Lower lobe of right lung (tissue), 2 donors: ENCODE data around the gene FAM89A. TPM values are rescaled to one million over a fixed set of nuclear protein-coding genes. Genes with fewer than 3 reads are reported as not detected.

Experiments used
- ATAC-seq, 2 donors: fragments of 200-7000 bp; cut with Tn5 transposase; one replicate each; pipeline ENCODE4 v1.9.1; 2020 to 2022; ENCODE audit warnings: mild to moderate bottlenecking in 2 of 2, moderate library complexity in 2 of 2
- DNase-seq: peaks from one replicate; pipeline ENCODE4 v3.0.0-alpha.2; 2020
- H3K27ac ChIP-seq: fragments of 200-600 bp; one replicate; pipeline ENCODE4 v1.8.0; 2022
- H3K27me3 ChIP-seq: fragments of 200-600 bp; one replicate; pipeline ENCODE4 v1.8.0; 2022; ENCODE audit warnings: low read depth
- H3K36me3 ChIP-seq: fragments of 200-600 bp; one replicate; pipeline ENCODE4 v1.8.0; 2022; ENCODE audit warnings: mild to moderate bottlenecking
- H3K4me1 ChIP-seq: fragments of 200-600 bp; one replicate; pipeline ENCODE4 v1.8.0; 2022
- H3K4me3 ChIP-seq: fragments of 200-600 bp; one replicate; pipeline ENCODE4 v1.8.0; 2022; ENCODE audit warnings: mild to moderate bottlenecking
- H3K9me3 ChIP-seq: fragments of 200-600 bp; one replicate; pipeline ENCODE4 v1.8.0; 2022
- CTCF ChIP-seq: fragments of 200-600 bp; IDR thresholded peaks from one replicate; pipeline ENCODE4 v1.8.0; 2022; ENCODE audit warnings: antibody characterized with exemption, mild to moderate bottlenecking
- intact Hi-C: fragments of 100-400 bp; cut with DNase I; formaldehyde crosslinking; loops from one replicate; pipeline ENCODE4 v1.11.0; 2022
- long read RNA-seq: library from polyadenylated mRNA; unstranded; transcript quantifications from one replicate; pipeline ENCODE4 v2.0.0, GENCODE V29; 2021
- total RNA-seq: library from RNA; stranded (reverse); fragmentation: NEBNext Ultra II Directional; extraction: Animal tissue kit (Norgen Biotek cat#: 25700); gene quantifications from one replicate; pipeline ENCODE4 v1.2.1, GENCODE V29; 2021
- donor health status: DM: no; HTN: yes; CAD: no; lungs with severe emphysema.

Gene FAM89A
- total RNA-seq, result 54.6 TPM
- long read RNA-seq, transcript FAM89A-201 (2 exons, 1,495 nt), result major isoform, 184 of 197 reads
- long read RNA-seq, partial matches to known transcripts, result 0 of 197 reads
- long read RNA-seq, other reads (novel, unspliced or antisense), result 13 of 197 reads

DNA sequence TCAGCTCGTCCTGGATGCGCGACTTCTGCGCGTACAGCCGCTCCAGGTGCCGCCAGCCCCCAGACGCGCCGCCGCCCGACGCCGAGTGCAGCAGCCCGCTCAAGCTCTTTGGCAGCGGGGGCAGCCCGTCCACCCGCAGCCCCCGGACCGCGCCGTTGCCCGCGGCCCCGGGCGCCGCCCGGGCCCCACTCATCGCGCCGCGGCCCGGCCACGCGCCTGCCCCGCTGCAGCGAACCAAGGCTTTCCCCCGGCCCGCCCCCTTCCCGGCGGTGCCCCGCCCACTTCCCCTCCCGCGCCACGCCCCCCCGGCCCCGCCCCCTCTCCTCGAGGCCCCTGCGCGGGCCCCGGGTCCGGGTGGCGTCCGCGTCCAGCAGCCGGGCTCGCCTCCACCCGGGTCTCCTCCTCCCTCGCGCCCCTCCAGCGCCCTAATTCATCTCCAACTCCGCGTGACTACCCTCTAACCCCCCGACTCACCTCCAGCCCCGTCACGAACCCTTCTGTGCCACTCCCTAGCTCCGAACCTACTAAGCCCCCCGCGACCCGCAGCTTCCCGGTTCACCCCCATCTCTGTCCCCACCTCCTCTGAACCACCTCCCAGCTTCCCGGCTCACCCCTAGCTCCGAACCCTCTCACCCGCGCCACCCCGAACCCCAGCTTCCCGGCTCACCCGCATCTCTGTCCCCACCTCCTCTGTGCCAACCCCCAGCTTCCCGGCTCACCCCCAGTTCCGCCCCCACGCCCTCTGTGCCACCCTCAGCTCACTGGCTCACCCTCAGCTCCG, at the start of gene FAM89A:
Gene FAM89A (minus strand): TSS at position 236 of the 781 bp plus-strand sequence. CDS start 43 bp downstream, at position 193.
- Histone ChIP-seq H3K27me3 (no peaks in the 10 kb centered on the region), H3K27ac (peak within 1 kb of the TSS; percentile 72), H3K4me1 (peaks cover 30% of the 10 kb centered on the region), H3K9me3 (peaks cover 6% of the 10 kb centered on the region), H3K36me3 (no peaks in the 10 kb centered on the region), H3K4me3 (peak within 1 kb of the TSS; percentile 66)
- ATAC-seq (peak; percentile 87 to 89), DNase-seq (peak; percentile 74)
- intact Hi-C loops, result no loop called here
- no peak for TF ChIP-seq CTCF

- DNase-seq, result no peak
- H3K4me3 ChIP-seq, result no peak overlapping the region
- peaks cover 7% of the 10 kb centered on the region for H3K27me3 ChIP-seq
- H3K36me3 ChIP-seq, result no peaks in the 10 kb centered on the region
- no peak overlapping the region for H3K27ac ChIP-seq
- intact Hi-C loops, result no loop called here
- TF ChIP-seq CTCF, result no peak
- no peaks in the 10 kb centered on the region for H3K4me1 ChIP-seq
- no peak for ATAC-seq
- H3K9me3 ChIP-seq, result no peaks in the 10 kb centered on the region
These were observed 44.3 kb upstream of the FAM89A start for GRCh38 chr1:231084353-231084752.

GRCh38 chr1:231079163-231079562, 39.1 kb upstream of the FAM89A start:
- H3K9me3 ChIP-seq, result no peaks in the 10 kb centered on the region
- no peak for ATAC-seq
- intact Hi-C loops, result no loop called here
- no peak for TF ChIP-seq CTCF
- no peak overlapping the region for H3K4me3 ChIP-seq
- H3K36me3 ChIP-seq, result no peaks in the 10 kb centered on the region
- no peak overlapping the region for H3K27ac ChIP-seq
- DNase-seq, result no peak
- no peaks in the 10 kb centered on the region for H3K4me1 ChIP-seq
- H3K27me3 ChIP-seq, result peaks cover 7% of the 10 kb centered on the region

DNA sequence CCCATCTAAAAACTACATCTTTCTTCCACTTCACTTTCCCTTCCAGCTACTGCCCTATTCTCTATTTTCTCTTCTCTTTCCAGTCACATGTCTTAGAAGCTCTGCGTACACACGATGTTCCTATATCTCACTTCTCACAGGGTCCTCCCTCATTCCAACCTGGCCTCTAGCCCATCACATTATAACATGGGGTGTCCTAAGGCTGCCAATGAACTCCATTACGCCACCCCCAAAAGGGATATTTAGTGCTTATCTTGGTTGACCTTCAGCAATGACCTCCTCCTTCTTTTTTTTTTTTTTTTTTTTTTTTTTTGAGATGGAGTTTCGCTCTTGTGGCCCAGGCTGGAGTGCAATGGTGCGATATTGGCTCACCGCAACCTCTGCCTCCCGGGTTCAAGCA, 38.2 kb upstream of the FAM89A start:
- Histone ChIP-seq H3K36me3 (no peaks in the 10 kb centered on the region), H3K27me3 (peaks cover 2% of the 10 kb centered on the region), H3K4me1 (no peaks in the 10 kb centered on the region), H3K9me3 (no peaks in the 10 kb centered on the region), H3K4me3 (no peak overlapping the region), H3K27ac (no peak overlapping the region)
- no peak for TF ChIP-seq CTCF
- DNase-seq (no peak), ATAC-seq (no peak)
- intact Hi-C loops, result no loop called here

GRCh38 chr1:231076802-231077201, 36.7 kb upstream of the FAM89A start:
- H3K36me3 ChIP-seq, result no peaks in the 10 kb centered on the region
- ATAC-seq (no peak), DNase-seq (no peak)
- H3K27ac ChIP-seq, result no peak overlapping the region
- intact Hi-C loops, result no loop called here
- H3K4me1 ChIP-seq, result no peaks in the 10 kb centered on the region
- no peaks in the 10 kb centered on the region for H3K27me3 ChIP-seq
- H3K9me3 ChIP-seq, result no peaks in the 10 kb centered on the region
- no peak overlapping the region for H3K4me3 ChIP-seq
- no peak for TF ChIP-seq CTCF
